Kidney (tissue), 14 donors: ENCODE results near the gene KPNB1. TPM values are rescaled to one million over a fixed set of nuclear protein-coding genes. Genes with fewer than 3 reads are reported as not detected.

Experiments
- DNase-seq, 5 donors: peaks; one replicate each; pipeline ENCODE4 v3.0.0-alpha.2; 2013 to 2020
- FAIRE-seq: peaks from 2 replicates; lab custom pipeline; 2012; peaks lifted over from hg19 to GRCh38; lab: Jason Lieb, UNC
- H3K27ac ChIP-seq, 2 donors: one replicate each; pipeline ENCODE4 v1.7.0; 2013; ENCODE audit warnings: low read depth in 2 of 2, low read length in 2 of 2, inconsistent platforms in 1 of 2
- H3K27me3 ChIP-seq: one replicate; pipeline ENCODE4 v1.7.1; 2013; ENCODE audit warnings: low read length, inconsistent platforms; ENCODE audit not compliant: control insufficient read depth, insufficient read depth
- H3K36me3 ChIP-seq, 3 donors: one replicate each; pipeline versions ENCODE4 v1.7.0 to v1.7.1; 2013; ENCODE audit warnings: low read length in 3 of 3, control low read depth in 1 of 3, inconsistent platforms in 1 of 3; ENCODE audit not compliant: insufficient read depth in 3 of 3, control insufficient read depth in 2 of 3
- H3K4me1 ChIP-seq, 3 donors: one replicate each; pipeline versions ENCODE4 v1.7.0 to v1.7.1; 2013; ENCODE audit warnings: low read length in 3 of 3, inconsistent platforms in 1 of 3, low read depth in 1 of 3; ENCODE audit not compliant: control insufficient read depth in 2 of 3, insufficient read depth in 2 of 3
- H3K4me3 ChIP-seq, 3 donors: one replicate each; pipeline versions ENCODE4 v1.7.0 to v1.8.1; 2013; ENCODE audit warnings: low read length in 3 of 3, control low read depth in 1 of 3, inconsistent platforms in 1 of 3
- H3K9ac ChIP-seq, 3 donors: one replicate each; pipeline versions ENCODE4 v1.7.0 to v1.7.1; 2013; ENCODE audit warnings: low read length in 3 of 3, control low read depth in 1 of 3, inconsistent platforms in 1 of 3
- H3K9me3 ChIP-seq, 3 donors: one replicate each; pipeline versions ENCODE4 v1.7.0 to v1.7.1; 2013; ENCODE audit warnings: low read length in 3 of 3, control low read depth in 1 of 3, inconsistent platforms in 1 of 3; ENCODE audit not compliant: control insufficient read depth in 2 of 3, insufficient read depth in 1 of 3
- intact Hi-C: fragments of 100-400 bp; cut with DNase I; formaldehyde crosslinking; loops from one replicate; pipeline ENCODE4 v1.11.1; 2022
- polyA plus RNA-seq: library from polyadenylated mRNA; stranded (reverse); fragments of 350-450 nt; fragmentation: Illumina TruSeq; extraction: RNeasy Lipid Tissue Mini Kit (QIAGEN cat#74804); gene quantifications from one replicate; pipeline ENCODE4 v1.2.3, GENCODE V29; 2014; ENCODE audit warnings: low read depth, low replicate concordance; ENCODE audit not compliant: insufficient read depth
- total RNA-seq: library from RNA; stranded (reverse); fragmentation: NEBNext Ultra II Directional; extraction: Animal tissue kit (Norgen Biotek cat#: 25700); gene quantifications from one replicate; pipeline ENCODE4 v1.2.1, GENCODE V29; 2021
- TF ChIP-seq, protein P1 (sequence below): IDR thresholded peaks from 3 replicates; pipeline ENCODE4 v1.5.1; 2012; ENCODE audit warnings: mild to moderate bottlenecking, moderate library complexity, borderline replicate concordance; ENCODE audit not compliant: insufficient read depth; ENCODE audit errors: extremely low read depth
- donor health status: control.
- donor health status: control.
- donor health status: control.
- donor health status: control.
- donor health status: control.
- donor health status: DM: yes; HTN: yes; CAD: no.
- donor health status: Normal renal cell carcinoma (clear cell type).

Gene KPNB1
- total and polyA plus RNA-seq, 2 donors from 2014 or later = 49.1 to 220 TPM

GRCh38 chr17:47692137-47692894 lies 42.6 kb downstream of the KPNB1 start:
- Histone ChIP-seq H3K9me3 (no peaks in the 10 kb centered on the region), H3K27ac (peak overlapping the region in 1 of 2 donors; percentile 7), H3K36me3 (peaks cover 0 to 3% (median 2%) of the 10 kb centered on the region in 3 donors), H3K9ac (no peak overlapping the region), H3K4me1 (peaks cover 6 to 29% (median 23%) of the 10 kb centered on the region in 3 donors), H3K27me3 (no peaks in the 10 kb centered on the region), H3K4me3 (no peak overlapping the region)
- no peak for DNase-seq
- no peak for FAIRE-seq
- intact Hi-C loops = no loop called here
- TF ChIP-seq, protein P1, sequence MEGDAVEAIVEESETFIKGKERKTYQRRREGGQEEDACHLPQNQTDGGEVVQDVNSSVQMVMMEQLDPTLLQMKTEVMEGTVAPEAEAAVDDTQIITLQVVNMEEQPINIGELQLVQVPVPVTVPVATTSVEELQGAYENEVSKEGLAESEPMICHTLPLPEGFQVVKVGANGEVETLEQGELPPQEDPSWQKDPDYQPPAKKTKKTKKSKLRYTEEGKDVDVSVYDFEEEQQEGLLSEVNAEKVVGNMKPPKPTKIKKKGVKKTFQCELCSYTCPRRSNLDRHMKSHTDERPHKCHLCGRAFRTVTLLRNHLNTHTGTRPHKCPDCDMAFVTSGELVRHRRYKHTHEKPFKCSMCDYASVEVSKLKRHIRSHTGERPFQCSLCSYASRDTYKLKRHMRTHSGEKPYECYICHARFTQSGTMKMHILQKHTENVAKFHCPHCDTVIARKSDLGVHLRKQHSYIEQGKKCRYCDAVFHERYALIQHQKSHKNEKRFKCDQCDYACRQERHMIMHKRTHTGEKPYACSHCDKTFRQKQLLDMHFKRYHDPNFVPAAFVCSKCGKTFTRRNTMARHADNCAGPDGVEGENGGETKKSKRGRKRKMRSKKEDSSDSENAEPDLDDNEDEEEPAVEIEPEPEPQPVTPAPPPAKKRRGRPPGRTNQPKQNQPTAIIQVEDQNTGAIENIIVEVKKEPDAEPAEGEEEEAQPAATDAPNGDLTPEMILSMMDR = no peak

DNA sequence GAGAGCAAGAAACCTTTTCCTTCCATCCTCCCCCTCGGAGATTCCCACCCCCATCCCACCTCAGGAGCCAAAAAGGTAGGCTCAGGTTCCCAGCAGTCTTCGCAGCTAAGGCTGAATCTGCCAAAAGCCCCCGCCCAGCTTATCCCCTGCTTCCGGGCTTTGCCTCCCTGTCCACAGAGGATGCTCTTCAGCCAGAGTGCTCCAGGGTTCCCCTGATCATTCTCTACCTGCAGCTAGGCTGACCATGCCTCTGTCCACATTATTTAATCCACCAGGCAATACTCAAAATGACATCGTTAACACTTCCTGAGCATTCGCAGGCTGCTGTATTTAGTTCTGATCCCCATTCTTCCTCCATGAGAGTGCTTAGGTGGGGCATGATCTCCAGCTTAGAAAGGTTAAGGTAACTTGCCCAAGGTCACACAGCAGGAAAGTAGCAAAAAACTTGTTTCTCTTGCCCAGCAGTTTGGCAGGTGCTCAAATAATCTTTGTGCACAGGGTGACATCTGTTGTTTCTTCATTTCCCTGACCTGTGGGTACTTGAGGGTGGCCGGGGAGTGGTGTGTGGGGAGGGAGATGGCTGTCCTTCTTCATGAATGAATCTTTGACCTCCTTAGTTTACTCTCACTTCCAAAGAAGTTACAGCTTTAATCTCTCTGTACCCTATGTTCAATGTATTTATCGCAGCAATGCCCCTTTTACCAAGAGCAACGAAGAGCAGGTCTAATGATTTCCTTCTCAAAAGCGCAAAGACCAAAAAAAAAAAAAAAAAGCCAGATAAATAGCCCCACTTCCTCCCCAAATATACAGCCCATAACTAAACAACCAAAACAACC lies 43.4 kb downstream of the KPNB1 start:
- Histone ChIP-seq H3K4me3 (peak overlapping the region; percentile 15 to 48 (median 44)), H3K27me3 (no peaks in the 10 kb centered on the region), H3K9ac (peak overlapping the region in 2 of 3 donors; percentile 3 to 20), H3K27ac (peak overlapping the region; percentile 5 to 17), H3K9me3 (no peaks in the 10 kb centered on the region), H3K36me3 (peaks cover 0 to 4% (median 2%) of the 10 kb centered on the region in 3 donors), H3K4me1 (peaks cover 6 to 24% (median 16%) of the 10 kb centered on the region in 3 donors)
- intact Hi-C loops = no loop called here
- DNase-seq (peak in 1 of 5 donors; percentile 35), FAIRE-seq (no peak)
- TF ChIP-seq, protein P1 = no peak

- DNase-seq (peak; percentile 89 to 94 (median 92)), FAIRE-seq (no peak)
These were observed 44.2 kb downstream of the KPNB1 start, which contains the start of gene TBKBP1 for GRCh38 chr17:47693731-47694580. Gene TBKBP1 (plus strand): TSS chr17:47694161. CDS start chr17:47696113, 1,952 bp downstream.

More at GRCh38 chr17:47693731-47694580, 44.2 kb downstream of the KPNB1 start, which contains the start of gene TBKBP1:
- Histone ChIP-seq H3K27me3 (no peaks in the 10 kb centered on the region), H3K27ac (peak within 1 kb of the TSS; percentile 83), H3K36me3 (peaks cover 2 to 5% (median 4%) of the 10 kb centered on the region in 3 donors), H3K9me3 (no peaks in the 10 kb centered on the region), H3K4me1 (peaks cover 6 to 24% (median 16%) of the 10 kb centered on the region in 3 donors), H3K9ac (peak within 1 kb of the TSS in 2 of 3 donors; percentile 62 to 65), H3K4me3 (peak within 1 kb of the TSS; percentile 65 to 69 (median 68))
- TF ChIP-seq, protein P1 = no peak
- intact Hi-C loops = no loop called here
